HepG2 (cell line): ENCODE results near the gene PAM16. TPM values are rescaled to one million over a fixed set of nuclear protein-coding genes. Genes with fewer than 3 reads are reported as not detected.

ENCODE experiments used
- CCDC6 ChIP-seq: sonication (generic); formaldehyde crosslinking; IDR thresholded peaks from 2 replicates; pipeline ENCODE4 v1.8.1; 2022; ENCODE audit warnings: mild to moderate bottlenecking, missing genetic modification reagents, moderate library complexity
- DNMT1 ChIP-seq: sonication (generic); formaldehyde crosslinking; IDR thresholded peaks from 2 replicates; pipeline ENCODE4 v1.5.1; 2020; ENCODE audit warnings: mild to moderate bottlenecking, missing genetic modification reagents
- ESRRA ChIP-seq: sonication (generic); formaldehyde crosslinking; IDR thresholded peaks from 2 replicates; pipeline ENCODE4 v1.5.1; 2020; ENCODE audit warnings: mild to moderate bottlenecking, low read depth, missing genetic modification reagents
- HES4 ChIP-seq: sonication (generic); formaldehyde crosslinking; IDR thresholded peaks from 2 replicates; pipeline ENCODE4 v1.9.0; 2021; ENCODE audit warnings: mild to moderate bottlenecking, missing genetic modification reagents, borderline replicate concordance
- HOXA7 ChIP-seq: sonication (generic); formaldehyde crosslinking; IDR thresholded peaks from 2 replicates; pipeline ENCODE4 v1.8.1; 2022; ENCODE audit warnings: mild to moderate bottlenecking, missing genetic modification reagents, moderate library complexity
- JARID2 ChIP-seq: sonication (generic); formaldehyde crosslinking; IDR thresholded peaks from 2 replicates; pipeline ENCODE4 v1.8.1; 2023; ENCODE audit warnings: missing genetic modification reagents, inconsistent platforms; ENCODE audit not compliant: insufficient replicate concordance
- KDM5B ChIP-seq: sonication (generic); formaldehyde crosslinking; IDR thresholded peaks from 2 replicates; pipeline ENCODE4 v1.4.0; 2020; ENCODE audit warnings: missing genetic modification reagents, mild to moderate bottlenecking, borderline replicate concordance
- MTA1 ChIP-seq: sonication (generic); formaldehyde crosslinking; IDR thresholded peaks from 2 replicates; pipeline ENCODE4 v1.4.0; 2020; ENCODE audit warnings: missing genetic modification reagents, mild to moderate bottlenecking, borderline replicate concordance
- NFIB ChIP-seq: sonication (generic); formaldehyde crosslinking; IDR thresholded peaks from 2 replicates; pipeline ENCODE4 v1.9.0; 2021; ENCODE audit warnings: missing genetic modification reagents, mild to moderate bottlenecking, borderline replicate concordance
- PRDM10 ChIP-seq: sonication (generic); formaldehyde crosslinking; IDR thresholded peaks from 2 replicates; pipeline ENCODE4 v1.4.0; 2020; ENCODE audit warnings: low read depth, missing genetic modification reagents
- RFX1 ChIP-seq: fragments of 450-650 bp; IDR thresholded peaks from 2 replicates; pipeline ENCODE4 v1.6.1; 2017
- TGIF2 ChIP-seq: IDR thresholded peaks from 2 replicates; pipeline ENCODE4 v1.6.1; 2016; ENCODE audit warnings: control low read depth, missing compliant biosample characterization
- TSC22D2 ChIP-seq: sonication (generic); formaldehyde crosslinking; IDR thresholded peaks from 2 replicates; pipeline ENCODE4 v1.5.1; 2020; ENCODE audit warnings: missing genetic modification reagents, mild to moderate bottlenecking, borderline replicate concordance
- ZBTB46 ChIP-seq: sonication (generic); formaldehyde crosslinking; IDR thresholded peaks from 2 replicates; pipeline ENCODE4 v1.4.0; 2020; ENCODE audit warnings: mild to moderate bottlenecking, missing genetic modification reagents, borderline replicate concordance
- ZNF260 ChIP-seq: sonication (generic); formaldehyde crosslinking; IDR thresholded peaks from 2 replicates; pipeline ENCODE4 v1.4.0; 2020; ENCODE audit warnings: missing genetic modification reagents, low read depth, mild to moderate bottlenecking, borderline replicate concordance
- ZNF333 ChIP-seq: sonication (generic); formaldehyde crosslinking; IDR thresholded peaks from 2 replicates; pipeline ENCODE4 v1.4.0; 2020; ENCODE audit warnings: mild to moderate bottlenecking, missing genetic modification reagents, borderline replicate concordance
- ZNF451 ChIP-seq: sonication (generic); formaldehyde crosslinking; IDR thresholded peaks from 2 replicates; pipeline ENCODE4 v1.5.0; 2020; ENCODE audit warnings: mild to moderate bottlenecking, missing genetic modification reagents
- ZNF768 ChIP-seq: sonication (generic); formaldehyde crosslinking; IDR thresholded peaks from 2 replicates; pipeline ENCODE4 v1.4.0; 2020; ENCODE audit warnings: missing genetic modification reagents
- ZNF782 ChIP-seq: sonication (generic); formaldehyde crosslinking; IDR thresholded peaks from 2 replicates; pipeline ENCODE4 v1.4.0; 2020; ENCODE audit warnings: missing genetic modification reagents, mild to moderate bottlenecking, borderline replicate concordance
- polyA plus RNA-seq, 8 experiments: library from polyadenylated mRNA; depleted of rRNA in 3 of 8; stranded (reverse) in 7 of 8; unstranded in 1 of 8; fragments of >200 nt; fragmentation: Illumina TruSeq in 4 of 8; extraction: Trizol in 4 of 8; gene quantifications; 2 replicates each; pipeline versions ENCODE4 v1.2.1 to v1.2.3, GENCODE V29; 2011 to 2016; ENCODE audit warnings: low read depth in 4 of 8, missing spikeins in 1 of 8, mixed read lengths in 1 of 8; ENCODE audit not compliant: insufficient read depth in 1 of 8
- total RNA-seq, 5 experiments: library from RNA; depleted of rRNA; stranded (reverse); fragments of >200 nt; fragmentation: Illumina TruSeq; extraction: Trizol; gene quantifications; 2 replicates each; pipeline ENCODE4 v1.2.3, GENCODE V29; 2016; ENCODE audit warnings: low read depth in 1 of 5
- TF ChIP-seq, protein P1 (sequence below), 2 experiments: sonication (generic) in 1 of 2; formaldehyde crosslinking in 1 of 2; IDR thresholded peaks; 2 replicates each; pipeline versions ENCODE4 v1.5.1 to v1.6.1; 2011 to 2020; ENCODE audit warnings: borderline replicate concordance in 1 of 2, low read depth in 1 of 2, low read length in 1 of 2, mild to moderate bottlenecking in 1 of 2, missing genetic modification reagents in 1 of 2, moderate library complexity in 1 of 2
- TF ChIP-seq, protein P2 (sequence below): sonication (generic); formaldehyde crosslinking; IDR thresholded peaks from 2 replicates; pipeline ENCODE4 v1.4.0; 2020; ENCODE audit warnings: missing genetic modification reagents

PAM16 gene
- total and polyA plus RNA-seq, 2 of the 13 experiments (the other 11 are each of a cell fraction or from before 2014, with no cell fraction given) = 51.5 to 51.8 TPM

DNA sequence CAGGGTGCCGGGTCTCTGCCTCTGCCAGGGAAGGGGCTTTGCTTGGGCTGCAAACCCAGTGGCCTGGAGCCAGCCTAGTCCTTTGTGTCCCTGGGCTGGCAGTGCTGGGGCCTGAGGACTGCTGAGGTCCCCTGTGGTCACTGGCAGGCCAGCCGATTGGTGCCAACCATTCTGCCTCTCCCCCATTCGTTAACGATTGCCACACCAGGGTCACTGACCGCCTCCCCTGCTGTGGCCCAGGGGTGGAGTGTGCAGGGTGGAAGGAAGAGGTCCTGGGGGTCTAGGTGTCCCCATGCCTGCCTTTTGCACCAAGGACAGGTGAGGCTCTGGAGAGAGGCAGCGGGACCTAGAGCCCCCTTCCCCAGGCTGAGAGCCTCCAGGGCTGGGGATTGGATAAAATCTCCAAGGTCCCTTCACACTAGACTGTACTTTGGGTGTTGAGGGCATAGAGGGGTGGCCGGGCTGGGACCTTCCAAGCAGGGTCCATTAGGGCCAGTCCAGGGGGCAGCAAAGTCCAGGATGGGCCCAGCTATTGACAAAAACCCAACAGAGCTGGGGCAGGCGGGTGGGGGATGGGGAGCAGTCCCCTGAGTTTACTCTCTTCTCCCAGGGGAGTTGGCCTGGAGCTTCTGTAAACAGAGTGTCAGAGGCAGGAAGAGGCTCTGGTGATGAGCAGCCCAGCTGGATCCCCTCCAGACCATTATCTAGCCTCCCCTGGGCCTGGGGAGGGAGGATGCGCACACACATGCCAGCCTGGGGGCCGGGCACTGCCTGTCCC, 21.6 kb upstream of the PAM16 start (continued):
- TF ChIP-seq HOXA7 (CRISPR knock-in tag) (no peak), ESRRA (CRISPR knock-in tag) (no peak), TGIF2 (CRISPR knock-in tag) (peak; percentile 61; the same call in 1 of the 2 replicates), NFIB (CRISPR knock-in tag) (no peak), ZBTB46 (CRISPR knock-in tag) (peak; percentile 89; the same call in 1 of the 2 replicates), CCDC6 (CRISPR knock-in tag) (no peak), ZNF260 (CRISPR knock-in tag) (0 out of 2 replicates have a peak, but pooled peaks have one; percentile 28), ZNF768 (CRISPR knock-in tag) (no peak; the same call in 1 of the 2 replicates), MTA1 (CRISPR knock-in tag) (peak; percentile 87), TSC22D2 (CRISPR knock-in tag) (peak; percentile 25; the same call in 1 of the 2 replicates), RFX1 (no peak), DNMT1 (CRISPR knock-in tag) (no peak), KDM5B (CRISPR knock-in tag) (peak; percentile 39; the same call in 1 of the 2 replicates), JARID2 (CRISPR knock-in tag) (no peak), ZNF333 (CRISPR knock-in tag) (no peak), HES4 (no peak), ZNF782 (CRISPR knock-in tag) (no peak), ZNF451 (CRISPR knock-in tag) (no peak; the same call in 1 of the 2 replicates), PRDM10 (CRISPR knock-in tag) (peak; percentile 89)
- TF ChIP-seq, protein P1, sequence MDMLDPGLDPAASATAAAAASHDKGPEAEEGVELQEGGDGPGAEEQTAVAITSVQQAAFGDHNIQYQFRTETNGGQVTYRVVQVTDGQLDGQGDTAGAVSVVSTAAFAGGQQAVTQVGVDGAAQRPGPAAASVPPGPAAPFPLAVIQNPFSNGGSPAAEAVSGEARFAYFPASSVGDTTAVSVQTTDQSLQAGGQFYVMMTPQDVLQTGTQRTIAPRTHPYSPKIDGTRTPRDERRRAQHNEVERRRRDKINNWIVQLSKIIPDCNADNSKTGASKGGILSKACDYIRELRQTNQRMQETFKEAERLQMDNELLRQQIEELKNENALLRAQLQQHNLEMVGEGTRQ (IDR thresholded peaks at IDR 0.05; ENCODE audit: low read depth, low read length) = no peak
- TF ChIP-seq, protein P1 (CRISPR knock-in tag; IDR thresholded peaks at IDR 0.05; ENCODE audit: borderline replicate concordance) = no peak
- TF ChIP-seq, protein P2, sequence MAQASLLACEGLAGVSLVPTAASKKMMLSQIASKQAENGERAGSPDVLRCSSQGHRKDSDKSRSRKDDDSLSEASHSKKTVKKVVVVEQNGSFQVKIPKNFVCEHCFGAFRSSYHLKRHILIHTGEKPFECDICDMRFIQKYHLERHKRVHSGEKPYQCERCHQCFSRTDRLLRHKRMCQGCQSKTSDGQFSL (CRISPR knock-in tag) = no peak
